Rectal smooth muscle tissue (tissue), 1 donor: ENCODE data around the gene ACOT4.
"Not testable (repeated sequence)": the region's sequence is repeated elsewhere in the genome, so short reads cannot be mapped to it uniquely, and the experiment has no call there.

Experiments used
- H3K27ac ChIP-seq: one replicate; pipeline ENCODE4 v1.7.0; 2013; ENCODE audit warnings: low read depth, low read length, inconsistent platforms
- H3K27me3 ChIP-seq: one replicate; pipeline ENCODE4 v1.7.0; 2013; ENCODE audit warnings: low read length; ENCODE audit not compliant: control insufficient read depth, insufficient read depth
- H3K36me3 ChIP-seq: one replicate; pipeline ENCODE4 v1.7.0; 2013; ENCODE audit warnings: low read length; ENCODE audit not compliant: control insufficient read depth, insufficient read depth
- H3K4me1 ChIP-seq: one replicate; pipeline ENCODE4 v1.7.0; 2013; ENCODE audit warnings: low read length; ENCODE audit not compliant: control insufficient read depth, insufficient read depth
- H3K4me3 ChIP-seq: one replicate; pipeline ENCODE4 v1.7.0; 2013; ENCODE audit warnings: low read length
- H3K9ac ChIP-seq: one replicate; pipeline ENCODE4 v1.7.0; 2013; ENCODE audit warnings: low read length

ACOT4 gene

GRCh38 chr14:73591690-73592449 lies at the start of gene ACOT4:
Gene ACOT4 (plus strand): TSS chr14:73591873. CDS start chr14:73591960, 87 bp downstream.
- H3K27ac ChIP-seq, result no peak within 1 kb of the TSS
- no peaks in the 10 kb centered on the region for H3K27me3 ChIP-seq
- peak within 1 kb of the TSS; percentile 78 for H3K4me3 ChIP-seq
- no peak within 1 kb of the TSS for H3K9ac ChIP-seq
- H3K36me3 ChIP-seq, result no peaks in the 10 kb centered on the region
- no peaks in the 10 kb centered on the region for H3K4me1 ChIP-seq

GRCh38 chr14:73542961-73543360 lies 48.7 kb upstream of the ACOT4 start:
- H3K4me1 ChIP-seq, H3K9ac ChIP-seq, H3K4me3 ChIP-seq, H3K27ac ChIP-seq, H3K36me3 ChIP-seq, H3K27me3 ChIP-seq: not testable (repeated sequence)

GRCh38 chr14:73545353-73545752 lies 46.3 kb upstream of the ACOT4 start:
- H3K9ac ChIP-seq, H3K27me3 ChIP-seq, H3K4me3 ChIP-seq, H3K27ac ChIP-seq, H3K4me1 ChIP-seq, H3K36me3 ChIP-seq: not testable (repeated sequence)

GRCh38 chr14:73549097-73549496 lies 42.6 kb upstream of the ACOT4 start:
- H3K4me1 ChIP-seq, H3K36me3 ChIP-seq, H3K27ac ChIP-seq, H3K4me3 ChIP-seq, H3K9ac ChIP-seq, H3K27me3 ChIP-seq: not testable (repeated sequence)

GRCh38 chr14:73549889-73550524 lies 41.7 kb upstream of the ACOT4 start:
- not testable (repeated sequence) for H3K4me3 ChIP-seq, H3K27ac ChIP-seq, H3K9ac ChIP-seq, H3K36me3 ChIP-seq, H3K4me1 ChIP-seq, H3K27me3 ChIP-seq

GRCh38 chr14:73553845-73554244 lies 37.8 kb upstream of the ACOT4 start:
- Histone ChIP-seq H3K9ac (no peak overlapping the region), H3K27ac (no peak overlapping the region), H3K27me3 (no peaks in the 10 kb centered on the region), H3K4me1 (no peaks in the 10 kb centered on the region), H3K36me3 (no peaks in the 10 kb centered on the region), H3K4me3 (no peak overlapping the region)

- H3K4me1 ChIP-seq, result not testable (repeated sequence)
Observed at GRCh38 chr14:73557201-73557600, 34.5 kb upstream of the ACOT4 start.

GRCh38 chr14:73558238-73558637 lies 33.4 kb upstream of the ACOT4 start:
- H3K9ac ChIP-seq, H3K4me3 ChIP-seq, H3K36me3 ChIP-seq, H3K4me1 ChIP-seq, H3K27ac ChIP-seq, H3K27me3 ChIP-seq: not testable (repeated sequence)

More at GRCh38 chr14:73557201-73557600, 34.5 kb upstream of the ACOT4 start:
- not testable (repeated sequence) for H3K27me3 ChIP-seq, H3K27ac ChIP-seq, H3K36me3 ChIP-seq, H3K9ac ChIP-seq, H3K4me3 ChIP-seq

- H3K4me1 ChIP-seq, H3K9ac ChIP-seq, H3K27ac ChIP-seq, H3K36me3 ChIP-seq, H3K4me3 ChIP-seq, H3K27me3 ChIP-seq: not testable (repeated sequence)
Observed at GRCh38 chr14:73562256-73562655, 29.4 kb upstream of the ACOT4 start.

GRCh38 chr14:73562696-73563095 lies 29.0 kb upstream of the ACOT4 start:
- not testable (repeated sequence) for H3K27me3 ChIP-seq, H3K9ac ChIP-seq, H3K4me1 ChIP-seq, H3K36me3 ChIP-seq, H3K4me3 ChIP-seq, H3K27ac ChIP-seq

- not testable (repeated sequence) for H3K27me3 ChIP-seq, H3K4me1 ChIP-seq, H3K27ac ChIP-seq, H3K4me3 ChIP-seq, H3K36me3 ChIP-seq, H3K9ac ChIP-seq
Observed at GRCh38 chr14:73566431-73566830, 25.2 kb upstream of the ACOT4 start.

- H3K4me3 ChIP-seq, H3K36me3 ChIP-seq, H3K27me3 ChIP-seq, H3K4me1 ChIP-seq, H3K9ac ChIP-seq: not testable (repeated sequence)
- peak overlapping the region; percentile 97 for H3K27ac ChIP-seq
Observed at GRCh38 chr14:73566935-73567334, 24.7 kb upstream of the ACOT4 start.

GRCh38 chr14:73567358-73567757 lies 24.3 kb upstream of the ACOT4 start:
- Histone ChIP-seq H3K36me3 (no peaks in the 10 kb centered on the region), H3K27ac (peak overlapping the region; percentile 97), H3K27me3 (no peaks in the 10 kb centered on the region), H3K4me1 (peaks cover 8% of the 10 kb centered on the region), H3K4me3 (no peak overlapping the region), H3K9ac (no peak overlapping the region)
